GM10248 (cell line): ENCODE measurements around the gene HPS4.

Experiments
- CTCF ChIA-PET: fragments of 300-600 bp; sonication (Branson Sonifier 250); formaldehyde crosslinking; extraction: SDS; loops from one replicate; lab custom pipeline; 2021; ENCODE audit warnings: antibody characterized with exemption; lab: Yijun Ruan, JAX
- POLR2A ChIA-PET: fragments of 350-650 bp; sonication (Branson Sonifier 250); formaldehyde crosslinking; extraction: SDS; loops from one replicate; lab custom pipeline; 2020; ENCODE audit warnings: antibody characterized with exemption; lab: Yijun Ruan, JAX
- DNase-seq: peaks from one replicate; pipeline ENCODE4 v3.0.0; 2012; ENCODE audit errors: extremely low spot score
- CTCF ChIP-seq: IDR thresholded peaks from 2 replicates; pipeline ENCODE4 v1.5.1; 2012; ENCODE audit warnings: mild to moderate bottlenecking, low read depth; ENCODE audit errors: extremely low read depth, missing control alignments, control extremely low read depth

HPS4 gene

DNA sequence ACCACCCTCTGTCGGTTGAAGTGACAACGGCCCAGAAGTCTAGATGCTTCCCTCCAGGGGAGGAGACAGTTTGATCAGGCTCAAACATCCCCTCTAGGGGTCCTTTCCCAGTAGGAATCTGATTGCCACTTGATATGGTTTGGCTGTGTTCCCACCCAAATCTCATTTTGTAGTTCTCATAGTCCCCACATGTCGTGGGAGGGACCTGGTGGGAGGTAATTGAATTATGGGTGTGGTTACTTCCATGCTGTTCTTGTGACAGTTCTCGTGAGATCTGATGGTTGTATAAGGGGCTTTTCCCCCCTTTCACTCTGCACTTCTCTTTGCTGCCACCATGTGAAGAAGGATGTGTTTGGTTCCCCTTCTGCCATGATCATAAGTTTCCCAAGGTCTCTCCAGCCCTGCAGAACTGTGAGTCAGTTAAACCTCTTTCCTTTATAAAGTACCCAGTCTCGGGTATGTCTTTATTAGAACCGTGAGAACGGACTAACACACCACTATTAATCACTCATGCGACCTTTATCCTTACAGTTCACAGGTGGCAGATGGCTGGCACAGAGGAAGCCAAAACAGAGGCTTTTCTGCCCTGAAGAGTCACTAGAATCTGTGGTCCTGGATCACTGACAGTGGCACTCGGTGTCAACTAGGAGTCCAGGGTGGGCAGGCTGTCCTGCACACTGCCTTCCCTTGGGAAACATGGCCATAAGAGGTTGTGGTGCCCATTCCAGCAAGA, 33.0 kb downstream of the HPS4 start:
- POLR2A ChIA-PET = no interaction called here
- CTCF ChIA-PET = interaction anchor here (2.8 kb wide), 1 partner anchor 10 kb away, joined by 24 read pairs; no protein-coding TSS in a partner anchor
- DNase-seq = no peak
- TF ChIP-seq CTCF = no peak

DNA sequence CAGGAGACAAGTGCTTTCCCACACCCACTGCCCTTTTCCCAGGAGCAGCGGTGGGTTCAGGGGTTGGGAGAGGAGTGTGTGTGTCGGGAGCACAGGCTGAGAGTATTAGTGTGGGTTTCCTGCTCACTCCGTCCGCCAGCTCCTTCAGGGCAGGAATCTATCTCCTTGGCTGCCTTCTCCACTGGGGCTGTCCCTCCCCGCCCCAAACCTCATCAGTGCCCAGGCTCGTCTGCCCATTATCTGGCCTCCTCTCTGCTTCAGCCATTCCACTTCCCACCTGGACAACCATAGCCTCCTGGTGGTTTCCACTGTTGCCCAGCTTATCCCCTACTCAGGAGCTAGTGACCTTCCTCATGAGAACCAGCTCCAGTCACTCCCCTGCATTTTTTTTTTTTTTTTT, 34.6 kb downstream of the HPS4 start:
- TF ChIP-seq CTCF = no peak
- CTCF ChIA-PET = interaction anchor here (1.2 to 2.8 kb wide), 3 partner anchors 12 to 88 kb away, joined by 3 to 24 read pairs (median 3); no protein-coding TSS in a partner anchor
- POLR2A ChIA-PET = no interaction called here
- DNase-seq = no peak

- TF ChIP-seq CTCF = no peak
- ChIA-PET CTCF (interaction anchor here (1.2 to 2.8 kb wide), 3 partner anchors 13 to 87 kb away, joined by 3 to 24 read pairs (median 3); no protein-coding TSS in a partner anchor), POLR2A (no interaction called here)
- DNase-seq = no peak
Measured at GRCh38 chr22:26448334-26448733, 35.2 kb downstream of the HPS4 start.

GRCh38 chr22:26447584-26448329, 35.8 kb downstream of the HPS4 start:
- DNase-seq = no peak
- TF ChIP-seq CTCF = no peak
- POLR2A ChIA-PET = no interaction called here
- CTCF ChIA-PET = interaction anchor here (1.2 to 2.8 kb wide), 2 partner anchors 13 to 87 kb away, joined by 3 to 24 read pairs; no protein-coding TSS in a partner anchor

GRCh38 chr22:26446808-26447515, 36.6 kb downstream of the HPS4 start:
- ChIA-PET CTCF (interaction anchor here (1.2 kb wide), 1 partner anchor 14 kb away, joined by 7 read pairs; no protein-coding TSS in a partner anchor), POLR2A (no interaction called here)
- no peak for DNase-seq
- no peak for TF ChIP-seq CTCF
